HepG2 (cell line): ENCODE results near the gene GADD45G. TPM values are rescaled to one million over a fixed set of nuclear protein-coding genes. Genes with fewer than 3 reads are reported as not detected.
A peak's percentile ranks its signal among the peaks of the same experiment; 100 is the strongest.

Source experiments
- CENPX ChIP-seq: sonication (generic); formaldehyde crosslinking; IDR thresholded peaks from 2 replicates; pipeline ENCODE4 v1.9.0; 2021; ENCODE audit warnings: mild to moderate bottlenecking, missing genetic modification reagents, moderate library complexity
- HNF4G ChIP-seq, 2 experiments: sonication (generic) in 1 of 2; formaldehyde crosslinking in 1 of 2; IDR thresholded peaks; 2 replicates each; pipeline versions ENCODE4 v1.4.0 to v1.6.1; 2011 to 2020; ENCODE audit warnings: borderline replicate concordance in 2 of 2, low read depth in 2 of 2, mild to moderate bottlenecking in 2 of 2, low read length in 1 of 2, missing genetic modification reagents in 1 of 2, moderate library complexity in 1 of 2
- NONO ChIP-seq, 2 experiments: fragments of 450-650 bp in 1 of 2; sonication (generic) in 1 of 2; formaldehyde crosslinking in 1 of 2; IDR thresholded peaks in 1 of 2; conservative IDR thresholded peaks in 1 of 2; 2 replicates each; pipeline versions ENCODE4 v1.6.1 to v1.8.0; 2017 to 2022; ENCODE audit warnings: mild to moderate bottlenecking in 1 of 2, missing genetic modification reagents in 1 of 2, moderate library complexity in 1 of 2
- NR2F2 ChIP-seq: IDR thresholded peaks from 2 replicates; pipeline ENCODE4 v1.6.1; 2012; ENCODE audit warnings: low read depth, inconsistent platforms, borderline replicate concordance
- PAXIP1 ChIP-seq: sonication (generic); formaldehyde crosslinking; conservative IDR thresholded peaks from 2 replicates; pipeline ENCODE4 v1.4.0; 2020; ENCODE audit warnings: mild to moderate bottlenecking, missing genetic modification reagents, moderate library complexity
- SMC3 ChIP-seq: IDR thresholded peaks from 2 replicates; pipeline ENCODE4 v1.6.1; 2011; ENCODE audit warnings: low read length, improper control_type of control experiment
- SOX13 ChIP-seq, 3 experiments: fragments of 450-650 bp in 1 of 3; sonication (generic) in 1 of 3; formaldehyde crosslinking in 1 of 3; IDR thresholded peaks in 2 of 3; conservative IDR thresholded peaks in 1 of 3; 2 replicates each; pipeline versions ENCODE4 v1.5.0 to v1.6.1; 2016 to 2020; ENCODE audit warnings: antibody characterized with exemption in 1 of 3, mild to moderate bottlenecking in 1 of 3, missing compliant biosample characterization in 1 of 3, missing genetic modification reagents in 1 of 3, moderate library complexity in 1 of 3
- ZFX ChIP-seq: sonication (generic); formaldehyde crosslinking; IDR thresholded peaks from 2 replicates; pipeline ENCODE4 v1.4.0; 2020; ENCODE audit warnings: mild to moderate bottlenecking, low read depth, missing genetic modification reagents, moderate library complexity
- polyA plus RNA-seq, 8 experiments: library from polyadenylated mRNA; depleted of rRNA in 3 of 8; stranded (reverse) in 7 of 8; unstranded in 1 of 8; fragments of >200 nt; fragmentation: Illumina TruSeq in 4 of 8; extraction: Trizol in 4 of 8; gene quantifications; 2 replicates each; pipeline versions ENCODE4 v1.2.1 to v1.2.3, GENCODE V29; 2011 to 2016; ENCODE audit warnings: low read depth in 4 of 8, missing spikeins in 1 of 8, mixed read lengths in 1 of 8; ENCODE audit not compliant: insufficient read depth in 1 of 8
- total RNA-seq, 5 experiments: library from RNA; depleted of rRNA; stranded (reverse); fragments of >200 nt; fragmentation: Illumina TruSeq; extraction: Trizol; gene quantifications; 2 replicates each; pipeline ENCODE4 v1.2.3, GENCODE V29; 2016; ENCODE audit warnings: low read depth in 1 of 5
- TF ChIP-seq, protein P1 (sequence below), 2 experiments: sonication (generic) in 1 of 2; formaldehyde crosslinking in 1 of 2; IDR thresholded peaks; 2 replicates each; pipeline versions ENCODE4 v1.5.1 to v1.6.1; 2011 to 2020; ENCODE audit warnings: borderline replicate concordance in 1 of 2, low read depth in 1 of 2, low read length in 1 of 2, mild to moderate bottlenecking in 1 of 2, missing genetic modification reagents in 1 of 2, moderate library complexity in 1 of 2
- TF ChIP-seq, protein P2 (sequence below): sonication (generic); formaldehyde crosslinking; IDR thresholded peaks from 2 replicates; pipeline ENCODE4 v1.4.0; 2020; ENCODE audit warnings: mild to moderate bottlenecking, missing genetic modification reagents, borderline replicate concordance
- TF ChIP-seq, protein P3 (sequence below): sonication (generic); formaldehyde crosslinking; IDR thresholded peaks from 2 replicates; pipeline ENCODE4 v1.4.0; 2020; ENCODE audit warnings: mild to moderate bottlenecking, low read depth, missing genetic modification reagents

GADD45G gene
- total and polyA plus RNA-seq, 2 of the 13 experiments (the other 11 are each of a cell fraction or from before 2014, with no cell fraction given) = not detected

DNA sequence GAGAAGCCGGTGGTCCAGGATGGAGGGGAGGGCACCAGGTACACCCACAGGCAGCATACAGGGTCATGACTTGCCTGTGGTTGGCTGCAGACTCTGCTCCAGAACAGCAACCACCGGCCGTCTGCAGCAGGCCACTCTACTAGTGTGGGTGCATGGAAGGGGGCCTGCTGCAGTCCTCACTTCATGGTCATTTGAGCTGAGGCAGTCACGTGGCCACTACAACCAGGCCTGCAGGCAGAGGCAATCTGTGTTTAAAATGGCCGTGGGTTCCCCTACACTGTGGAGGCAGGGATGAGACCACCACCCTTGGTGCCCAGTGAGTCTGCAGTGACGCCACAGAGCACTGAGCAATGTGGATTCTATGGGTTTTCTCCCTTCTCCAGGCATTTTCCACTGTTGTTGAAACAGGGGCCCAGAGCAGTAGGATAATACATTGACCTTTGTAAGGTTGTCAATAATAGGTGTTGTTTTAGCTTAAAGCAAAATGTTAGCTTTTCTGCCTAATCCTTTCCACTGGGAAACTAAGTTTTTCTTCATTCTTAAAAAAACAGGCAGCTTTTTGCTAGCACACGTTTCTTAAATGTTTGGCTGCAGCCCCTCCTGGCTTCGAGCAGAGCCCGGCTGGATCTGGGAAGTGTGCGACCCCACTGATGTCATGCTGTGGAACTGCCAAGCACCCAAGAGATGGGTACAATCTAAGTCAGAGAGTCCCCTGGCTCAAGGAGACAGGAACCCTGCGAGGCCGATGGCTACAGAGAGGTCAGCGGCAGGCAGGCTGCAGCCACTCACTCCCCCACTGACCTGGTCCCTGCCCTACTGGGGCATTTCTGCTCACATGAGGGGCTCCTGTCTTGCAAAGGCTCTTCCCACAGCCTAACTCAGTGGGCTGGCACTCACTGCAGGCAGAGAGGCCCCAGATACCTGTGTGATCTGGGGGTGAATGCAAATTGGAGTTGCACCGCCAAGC, 21.2 kb downstream of the GADD45G start (continued):
- TF ChIP-seq, protein P1, sequence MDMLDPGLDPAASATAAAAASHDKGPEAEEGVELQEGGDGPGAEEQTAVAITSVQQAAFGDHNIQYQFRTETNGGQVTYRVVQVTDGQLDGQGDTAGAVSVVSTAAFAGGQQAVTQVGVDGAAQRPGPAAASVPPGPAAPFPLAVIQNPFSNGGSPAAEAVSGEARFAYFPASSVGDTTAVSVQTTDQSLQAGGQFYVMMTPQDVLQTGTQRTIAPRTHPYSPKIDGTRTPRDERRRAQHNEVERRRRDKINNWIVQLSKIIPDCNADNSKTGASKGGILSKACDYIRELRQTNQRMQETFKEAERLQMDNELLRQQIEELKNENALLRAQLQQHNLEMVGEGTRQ (IDR thresholded peaks at IDR 0.05; ENCODE audit: low read depth, low read length) = peak; percentile 21; the same call in 1 of the 2 replicates
- TF ChIP-seq, protein P1 (CRISPR knock-in tag; IDR thresholded peaks at IDR 0.05; ENCODE audit: borderline replicate concordance) = peak; percentile 57; the same call in 1 of the 2 replicates
- TF ChIP-seq ZFX (CRISPR knock-in tag) = 0 out of 2 replicates have a peak, but pooled peaks have one; percentile 24
- TF ChIP-seq, protein P2, sequence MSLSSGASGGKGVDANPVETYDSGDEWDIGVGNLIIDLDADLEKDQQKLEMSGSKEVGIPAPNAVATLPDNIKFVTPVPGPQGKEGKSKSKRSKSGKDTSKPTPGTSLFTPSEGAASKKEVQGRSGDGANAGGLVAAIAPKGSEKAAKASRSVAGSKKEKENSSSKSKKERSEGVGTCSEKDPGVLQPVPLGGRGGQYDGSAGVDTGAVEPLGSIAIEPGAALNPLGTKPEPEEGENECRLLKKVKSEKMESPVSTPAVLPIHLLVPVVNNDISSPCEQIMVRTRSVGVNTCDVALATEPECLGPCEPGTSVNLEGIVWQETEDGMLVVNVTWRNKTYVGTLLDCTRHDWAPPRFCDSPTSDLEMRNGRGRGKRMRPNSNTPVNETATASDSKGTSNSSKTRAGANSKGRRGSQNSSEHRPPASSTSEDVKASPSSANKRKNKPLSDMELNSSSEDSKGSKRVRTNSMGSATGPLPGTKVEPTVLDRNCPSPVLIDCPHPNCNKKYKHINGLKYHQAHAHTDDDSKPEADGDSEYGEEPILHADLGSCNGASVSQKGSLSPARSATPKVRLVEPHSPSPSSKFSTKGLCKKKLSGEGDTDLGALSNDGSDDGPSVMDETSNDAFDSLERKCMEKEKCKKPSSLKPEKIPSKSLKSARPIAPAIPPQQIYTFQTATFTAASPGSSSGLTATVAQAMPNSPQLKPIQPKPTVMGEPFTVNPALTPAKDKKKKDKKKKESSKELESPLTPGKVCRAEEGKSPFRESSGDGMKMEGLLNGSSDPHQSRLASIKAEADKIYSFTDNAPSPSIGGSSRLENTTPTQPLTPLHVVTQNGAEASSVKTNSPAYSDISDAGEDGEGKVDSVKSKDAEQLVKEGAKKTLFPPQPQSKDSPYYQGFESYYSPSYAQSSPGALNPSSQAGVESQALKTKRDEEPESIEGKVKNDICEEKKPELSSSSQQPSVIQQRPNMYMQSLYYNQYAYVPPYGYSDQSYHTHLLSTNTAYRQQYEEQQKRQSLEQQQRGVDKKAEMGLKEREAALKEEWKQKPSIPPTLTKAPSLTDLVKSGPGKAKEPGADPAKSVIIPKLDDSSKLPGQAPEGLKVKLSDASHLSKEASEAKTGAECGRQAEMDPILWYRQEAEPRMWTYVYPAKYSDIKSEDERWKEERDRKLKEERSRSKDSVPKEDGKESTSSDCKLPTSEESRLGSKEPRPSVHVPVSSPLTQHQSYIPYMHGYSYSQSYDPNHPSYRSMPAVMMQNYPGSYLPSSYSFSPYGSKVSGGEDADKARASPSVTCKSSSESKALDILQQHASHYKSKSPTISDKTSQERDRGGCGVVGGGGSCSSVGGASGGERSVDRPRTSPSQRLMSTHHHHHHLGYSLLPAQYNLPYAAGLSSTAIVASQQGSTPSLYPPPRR (CRISPR knock-in tag) = peak; percentile 82
- no peak for TF ChIP-seq SMC3
- peak; percentile 75 for TF ChIP-seq NR2F2
- TF ChIP-seq, protein P3, sequence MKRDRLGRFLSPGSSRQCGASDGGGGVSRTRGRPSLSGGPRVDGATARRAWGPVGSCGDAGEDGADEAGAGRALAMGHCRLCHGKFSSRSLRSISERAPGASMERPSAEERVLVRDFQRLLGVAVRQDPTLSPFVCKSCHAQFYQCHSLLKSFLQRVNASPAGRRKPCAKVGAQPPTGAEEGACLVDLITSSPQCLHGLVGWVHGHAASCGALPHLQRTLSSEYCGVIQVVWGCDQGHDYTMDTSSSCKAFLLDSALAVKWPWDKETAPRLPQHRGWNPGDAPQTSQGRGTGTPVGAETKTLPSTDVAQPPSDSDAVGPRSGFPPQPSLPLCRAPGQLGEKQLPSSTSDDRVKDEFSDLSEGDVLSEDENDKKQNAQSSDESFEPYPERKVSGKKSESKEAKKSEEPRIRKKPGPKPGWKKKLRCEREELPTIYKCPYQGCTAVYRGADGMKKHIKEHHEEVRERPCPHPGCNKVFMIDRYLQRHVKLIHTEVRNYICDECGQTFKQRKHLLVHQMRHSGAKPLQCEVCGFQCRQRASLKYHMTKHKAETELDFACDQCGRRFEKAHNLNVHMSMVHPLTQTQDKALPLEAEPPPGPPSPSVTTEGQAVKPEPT (CRISPR knock-in tag) = no peak
- TF ChIP-seq NONO (IDR thresholded peaks at IDR 0.05) = no peak
- TF ChIP-seq NONO (CRISPR knock-in tag; conservative IDR thresholded peaks at IDR 0.05) = no peak
- TF ChIP-seq PAXIP1 (CRISPR knock-in tag) = peak; percentile 68
- no peak for TF ChIP-seq SOX13 (IDR thresholded peaks at IDR 0.05)
- peak in 1 of 2 experiments; percentile 65; a peak in 2 of 4 replicates for TF ChIP-seq SOX13 (CRISPR knock-in tag; conservative IDR thresholded peaks at IDR 0.05 in 1 of 2, IDR thresholded peaks at IDR 0.05 in 1 of 2)
- no peak for TF ChIP-seq CENPX (CRISPR knock-in tag)
- no peak for TF ChIP-seq HNF4G (IDR thresholded peaks at IDR 0.05; ENCODE audit: borderline replicate concordance, low read depth, low read length)
- TF ChIP-seq HNF4G (CRISPR knock-in tag; IDR thresholded peaks at IDR 0.05; ENCODE audit: borderline replicate concordance, low read depth) = no peak
